Measurements from ENCODE around the gene BRME1. TPM values are rescaled to one million over a fixed set of nuclear protein-coding genes. Genes with fewer than 3 reads are reported as not detected.

Gene BRME1
- total RNA-seq, 1 donor from 2014 or later: 4.6 TPM

DNA sequence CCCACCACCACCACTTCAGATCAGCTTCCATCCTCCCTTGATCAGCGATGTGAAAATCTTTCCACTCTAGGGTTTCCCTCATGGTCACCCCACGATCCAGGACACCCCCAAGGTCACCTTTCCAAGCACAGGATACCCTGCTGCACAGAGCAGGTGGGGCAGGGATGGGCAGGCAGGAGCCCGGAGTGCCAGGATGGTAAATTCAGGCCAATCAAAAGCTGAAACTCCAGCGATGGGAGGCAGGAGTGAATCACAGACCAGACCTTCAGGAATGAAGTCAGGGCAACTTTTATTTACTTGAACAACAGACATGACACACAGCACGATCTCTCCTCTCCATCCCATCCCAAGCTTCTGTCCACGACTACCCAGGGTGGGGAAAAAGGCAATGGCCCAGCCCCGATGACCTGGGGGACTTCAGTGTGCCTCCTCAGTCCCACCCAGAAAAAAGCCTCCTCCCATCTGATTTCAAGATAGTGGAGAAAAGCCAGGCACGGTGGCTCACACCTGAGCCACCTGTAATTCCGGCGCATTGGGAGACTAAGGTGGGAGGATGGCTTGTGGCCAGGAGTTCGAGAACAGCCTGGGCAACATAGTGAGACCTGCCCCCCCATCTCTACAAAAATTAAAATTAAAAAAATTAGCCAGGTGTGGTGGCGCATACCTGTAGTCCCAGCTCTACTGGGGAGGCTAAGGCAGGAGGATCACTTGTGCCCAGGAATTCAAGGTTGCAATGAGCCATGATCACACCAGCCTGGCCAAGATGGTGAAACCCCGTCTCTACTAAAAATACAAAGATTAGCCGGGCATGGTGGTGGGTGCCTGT, 71.5 kb downstream of the BRME1 start:
- Mint-ChIP-seq H3K27me3 (ENCODE audit: unreplicated experiment) (no peaks in the 10 kb centered on the region), H3K4me3 (ENCODE audit: unreplicated experiment) (peak overlapping the region; percentile 90), H3K36me3 (ENCODE audit: unreplicated experiment) (no peaks in the 10 kb centered on the region), H3K4me1 (ENCODE audit: low read depth, unreplicated experiment) (peaks cover 3% of the 10 kb centered on the region), H3K27ac (ENCODE audit: unreplicated experiment) (no peak overlapping the region), H3K9me3 (ENCODE audit: unreplicated experiment) (peaks cover 2% of the 10 kb centered on the region)
- TF ChIP-seq CTCF (IDR thresholded peaks at IDR 0.05; ENCODE audit: partially characterized antibody, unreplicated experiment): no peak
- DNase-seq: no peak

- Mint-ChIP-seq H3K9me3 (ENCODE audit: unreplicated experiment) (peaks cover 6% of the 10 kb centered on the region), H3K27ac (ENCODE audit: unreplicated experiment) (peak overlapping the region; percentile 59), H3K4me1 (ENCODE audit: low read depth, unreplicated experiment) (peaks cover 3% of the 10 kb centered on the region), H3K4me3 (ENCODE audit: unreplicated experiment) (peak overlapping the region; percentile 90), H3K27me3 (ENCODE audit: unreplicated experiment) (no peaks in the 10 kb centered on the region), H3K36me3 (ENCODE audit: unreplicated experiment) (no peaks in the 10 kb centered on the region)
- peak; percentile 94 for DNase-seq
- peak; percentile 29 for TF ChIP-seq CTCF (IDR thresholded peaks at IDR 0.05; ENCODE audit: partially characterized antibody, unreplicated experiment)
Observed at GRCh38 chr19:13833330-13834243, 72.3 kb downstream of the BRME1 start.

Small RNA genes lying within 50 kb of the gene (microRNA-seq; reads per million reads assigned to microRNA genes)
- gene MIR181C (ENCODE audit: unreplicated experiment) (163 reads per million, percentile 79 among the genes with 10 or more reads in this experiment), gene MIR181D (ENCODE audit: unreplicated experiment) (471 reads per million, percentile 85 among the genes with 10 or more reads in this experiment)

Other genes starting within 250 kb of the BRME1 start
- 21.9 TPM for gene MRI1, start 141.6 kb downstream of the BRME1 start, total RNA-seq (ENCODE audit: unreplicated experiment)
- 68.3 TPM for gene C19orf53, start 131.7 kb downstream of the BRME1 start, total RNA-seq (ENCODE audit: unreplicated experiment)
- gene ZSWIM4, start 110.7 kb downstream of the BRME1 start, total RNA-seq (ENCODE audit: unreplicated experiment): 46.0 TPM
- gene NANOS3, start 29.0 kb downstream of the BRME1 start, total RNA-seq (ENCODE audit: unreplicated experiment): not detected
- gene CC2D1A, start 84 bp upstream of the BRME1 start, total RNA-seq (ENCODE audit: unreplicated experiment): 56.3 TPM
- gene PODNL1, start 32.3 kb upstream of the BRME1 start, total RNA-seq (ENCODE audit: unreplicated experiment): 8.9 TPM
- 84.4 TPM for gene DCAF15, start 46.4 kb upstream of the BRME1 start, total RNA-seq (ENCODE audit: unreplicated experiment)
- gene RFX1, start 100.2 kb upstream of the BRME1 start, total RNA-seq (ENCODE audit: unreplicated experiment): 9.4 TPM
- gene RLN3, start 122.0 kb upstream of the BRME1 start, total RNA-seq (ENCODE audit: unreplicated experiment): not detected
- gene IL27RA, start 125.6 kb upstream of the BRME1 start, total RNA-seq (ENCODE audit: unreplicated experiment): not detected
- 6.7 TPM for gene PALM3, start 156.0 kb upstream of the BRME1 start, total RNA-seq (ENCODE audit: unreplicated experiment)
- 2.2 TPM for gene MISP3, start 166.7 kb upstream of the BRME1 start, total RNA-seq (ENCODE audit: unreplicated experiment)
- 0.71 TPM for gene C19orf67, start 179.7 kb upstream of the BRME1 start, total RNA-seq (ENCODE audit: unreplicated experiment)
- 52.0 TPM for gene SAMD1, start 184.6 kb upstream of the BRME1 start, total RNA-seq (ENCODE audit: unreplicated experiment)
- gene PRKACA, start 211.6 kb upstream of the BRME1 start, total RNA-seq (ENCODE audit: unreplicated experiment): 82.9 TPM
- gene ASF1B, start 230.5 kb upstream of the BRME1 start, total RNA-seq (ENCODE audit: unreplicated experiment): 2.3 TPM